ENCODE results near the gene ROR2.

- TF ChIP-seq ZNF384 (IDR thresholded peaks at IDR 0.05): no peak
- no peak for TF ChIP-seq BHLHE40 (IDR thresholded peaks at IDR 0.05; ENCODE audit: borderline replicate concordance)
- no peak for TF ChIP-seq SP1 (IDR thresholded peaks at IDR 0.05)
- TF ChIP-seq, protein P1, sequence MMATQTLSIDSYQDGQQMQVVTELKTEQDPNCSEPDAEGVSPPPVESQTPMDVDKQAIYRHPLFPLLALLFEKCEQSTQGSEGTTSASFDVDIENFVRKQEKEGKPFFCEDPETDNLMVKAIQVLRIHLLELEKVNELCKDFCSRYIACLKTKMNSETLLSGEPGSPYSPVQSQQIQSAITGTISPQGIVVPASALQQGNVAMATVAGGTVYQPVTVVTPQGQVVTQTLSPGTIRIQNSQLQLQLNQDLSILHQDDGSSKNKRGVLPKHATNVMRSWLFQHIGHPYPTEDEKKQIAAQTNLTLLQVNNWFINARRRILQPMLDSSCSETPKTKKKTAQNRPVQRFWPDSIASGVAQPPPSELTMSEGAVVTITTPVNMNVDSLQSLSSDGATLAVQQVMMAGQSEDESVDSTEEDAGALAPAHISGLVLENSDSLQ (IDR thresholded peaks at IDR 0.05): no peak
- TF ChIP-seq FOXA1 (IDR thresholded peaks at IDR 0.05): no peak
- TF ChIP-seq HDGF (IDR thresholded peaks at IDR 0.05; ENCODE audit: borderline replicate concordance): no peak
- TF ChIP-seq ELF4 (IDR thresholded peaks at IDR 0.05): no peak
- TF ChIP-seq L3MBTL2 (conservative IDR thresholded peaks at IDR 0.05): no peak
- TF ChIP-seq SUZ12 (IDR thresholded peaks at IDR 0.05): no peak
These were observed 255.8 kb downstream of the ROR2 start for GRCh38 chr9:91694081-91694870.

Measured in HEK293T (cell line).